Upper lobe of left lung (tissue), 6 donors: ENCODE data around the gene COL18A1. TPM values are rescaled to one million over a fixed set of nuclear protein-coding genes. Genes with fewer than 3 reads are reported as not detected.
A peak's percentile ranks its signal among the peaks of the same experiment; 100 is the strongest.

Experiments
- ATAC-seq, 2 donors: fragments of 200-7000 bp; cut with Tn5 transposase; one replicate each; pipeline ENCODE4 v1.9.1; 2022; ENCODE audit warnings: mild to moderate bottlenecking in 2 of 2, moderate library complexity in 2 of 2; ENCODE audit not compliant: low FRiP score in 2 of 2
- DNase-seq, 2 donors: peaks; one replicate each; pipeline ENCODE4 v3.0.0-alpha.2; 2019 to 2020
- H3K27ac ChIP-seq, 4 donors: fragments of 200-600 bp; sonication (generic); one replicate each; pipeline ENCODE4 v1.5.1; 2016 to 2019
- H3K27me3 ChIP-seq, 4 donors: fragments of 200-600 bp; sonication (generic); one replicate each; pipeline ENCODE4 v1.5.1; 2017 to 2019
- H3K36me3 ChIP-seq, 4 donors: fragments of 200-600 bp; sonication (generic); one replicate each; pipeline ENCODE4 v1.5.1; 2016 to 2019
- H3K4me1 ChIP-seq, 4 donors: fragments of 200-600 bp; sonication (generic); one replicate each; pipeline ENCODE4 v1.5.1; 2018 to 2019
- H3K4me3 ChIP-seq, 4 donors: fragments of 200-600 bp; sonication (generic); one replicate each; pipeline ENCODE4 v1.5.1; 2017 to 2019; ENCODE audit warnings: mild to moderate bottlenecking in 2 of 4, moderate library complexity in 1 of 4
- H3K9me3 ChIP-seq, 4 donors: fragments of 200-600 bp; sonication (generic); one replicate each; pipeline ENCODE4 v1.5.1; 2018 to 2019
- CTCF ChIP-seq, 6 experiments: fragments of 450-650 bp in 4 of 6; fragments of 200-600 bp in 2 of 6; sonication (generic) in 2 of 6; IDR thresholded peaks; one replicate each; pipeline ENCODE4 v1.5.1; 2016 to 2019; ENCODE audit warnings: antibody characterized with exemption in 6 of 6
- EP300 ChIP-seq, 4 donors: sonication (generic); formaldehyde crosslinking; IDR thresholded peaks; one replicate each; pipeline ENCODE4 v1.5.1; 2017; ENCODE audit warnings: antibody characterized with exemption in 4 of 4, control low read depth in 2 of 4
- POLR2A ChIP-seq, 4 donors: fragments of 450-650 bp; IDR thresholded peaks; one replicate each; pipeline ENCODE4 v1.5.1; 2016 to 2017; ENCODE audit warnings: antibody characterized with exemption in 4 of 4, mild to moderate bottlenecking in 2 of 4
- POLR2AphosphoS5 ChIP-seq, 2 donors: sonication (generic); formaldehyde crosslinking; IDR thresholded peaks; one replicate each; pipeline ENCODE4 v1.5.1; 2017; ENCODE audit warnings: antibody characterized with exemption in 2 of 2
- whole genome bisulfite sequencing, 2 donors: methylation state at CpG; one replicate each; pipeline ENCODE4 v1.1.5; 2017 to 2018; 5-methylcytosine and 5-hydroxymethylcytosine counted together
- total RNA-seq, 6 donors: library from RNA; depleted of rRNA in 4 of 6; stranded (reverse); fragments of >200 nt in 4 of 6; gene quantifications; one replicate each; pipeline versions ENCODE4 v1.1.0 to v1.2.1, GENCODE V29; 2016 to 2021
- donor health status: DM: no; HTN: no; CAD: no; lungs with moderate emphysema.
- donor health status: DM: no; HTN: yes; CAD: no; lungs with severe emphysema.

Gene COL18A1
- total RNA-seq, 6 donors from 2014 or later: 34.5 to 138 (median 70.5) TPM

DNA sequence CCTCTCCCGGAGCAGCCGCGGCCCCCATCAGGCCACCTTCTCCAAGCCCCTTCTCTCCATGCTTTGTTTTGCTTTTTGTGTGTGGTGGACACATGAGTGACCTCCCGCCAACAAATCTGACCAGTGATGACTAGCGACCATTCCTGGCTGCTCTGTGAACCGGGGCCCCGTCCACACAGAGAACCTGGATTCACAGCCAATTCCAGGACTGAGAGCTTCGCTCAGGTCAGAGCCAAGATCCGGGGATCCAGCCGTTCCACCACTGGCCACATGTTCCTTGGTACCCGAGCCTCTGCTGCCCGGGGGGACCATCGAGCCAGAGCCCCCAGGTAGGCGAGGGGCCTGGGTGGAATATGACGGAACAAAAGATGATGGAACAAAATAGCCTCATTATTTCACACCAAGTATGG, 46.7 kb upstream of the COL18A1 start:
- Histone ChIP-seq H3K4me3 (no peak overlapping the region), H3K4me1 (peaks cover 0 to 5% (median 4%) of the 10 kb centered on the region in 4 donors), H3K27me3 (no peaks in the 10 kb centered on the region), H3K36me3 (no peaks in the 10 kb centered on the region), H3K9me3 (no peaks in the 10 kb centered on the region), H3K27ac (peak overlapping the region in 1 of 4 donors; percentile 48)
- WGBS, 2 donors: 95 to 96% methylated on average over 15 of the region's 15 CpGs
- ATAC-seq: no peak
- peak in 1 of 2 donors; percentile 30 for DNase-seq
- TF ChIP-seq CTCF (IDR thresholded peaks at IDR 0.05) (no peak), EP300 (IDR thresholded peaks at IDR 0.05) (no peak), POLR2AphosphoS5 (IDR thresholded peaks at IDR 0.05) (no peak), POLR2A (IDR thresholded peaks at IDR 0.05) (no peak)

- DNase-seq (peak in 1 of 2 donors; percentile 41), ATAC-seq (no peak)
- H3K9me3 ChIP-seq: no peaks in the 10 kb centered on the region
- TF ChIP-seq POLR2AphosphoS5 (IDR thresholded peaks at IDR 0.05): no peak
- TF ChIP-seq CTCF (IDR thresholded peaks at IDR 0.05): no peak
- TF ChIP-seq EP300 (IDR thresholded peaks at IDR 0.05): no peak
- no peak for TF ChIP-seq POLR2A (IDR thresholded peaks at IDR 0.05)
- no peak overlapping the region for H3K27ac ChIP-seq
- H3K27me3 ChIP-seq: no peaks in the 10 kb centered on the region
- no peak overlapping the region for H3K4me3 ChIP-seq
- peaks cover 4 to 10% (median 7%) of the 10 kb centered on the region in 4 donors for H3K4me1 ChIP-seq
- WGBS, 2 donors: 95 to 96% methylated on average over 11 to 13 of the region's 13 CpGs
- no peaks in the 10 kb centered on the region for H3K36me3 ChIP-seq
Measured at GRCh38 chr21:45358711-45359310, 46.2 kb upstream of the COL18A1 start.

DNA sequence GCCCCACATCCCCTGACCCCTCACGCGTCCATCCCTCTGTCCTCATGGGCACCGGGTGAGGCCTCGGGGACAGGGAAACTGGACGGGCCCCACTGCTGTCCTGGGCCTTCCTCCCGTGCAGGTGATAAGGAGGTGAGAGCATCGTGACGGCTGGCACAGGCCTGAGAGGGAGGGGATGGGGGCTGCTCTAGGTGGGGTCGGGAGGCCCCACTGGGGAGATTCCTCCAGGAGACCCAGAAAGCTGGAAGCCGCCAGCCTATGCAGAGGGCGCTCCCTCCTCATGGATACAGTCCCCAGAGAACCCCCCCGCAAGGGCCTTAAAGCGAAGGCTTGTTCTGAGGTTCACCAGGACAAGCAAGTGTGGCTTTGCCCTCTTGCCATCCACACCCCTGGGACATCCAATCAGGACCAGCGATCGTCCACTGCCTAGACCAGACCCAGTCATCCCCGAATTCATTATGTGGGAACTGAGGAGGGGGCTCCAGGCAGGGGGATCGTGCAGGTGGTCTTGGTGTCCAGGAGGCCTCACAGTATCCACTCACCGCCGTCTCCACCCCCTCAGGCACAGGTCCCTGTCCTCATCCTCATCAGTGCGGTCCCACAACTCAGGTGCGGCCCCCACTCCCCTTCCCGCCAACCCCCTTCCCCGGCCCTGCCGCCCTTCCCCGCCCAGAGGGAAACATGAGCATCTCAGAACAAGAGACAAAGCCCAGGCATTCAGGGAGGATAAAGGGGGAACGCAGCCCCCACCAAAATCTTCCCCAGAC, 45.3 kb upstream of the COL18A1 start:
- WGBS, 2 donors: 86 to 91% methylated on average over 11 to 26 of the region's 26 CpGs
- Histone ChIP-seq H3K36me3 (no peaks in the 10 kb centered on the region), H3K9me3 (no peaks in the 10 kb centered on the region), H3K27me3 (no peaks in the 10 kb centered on the region), H3K4me1 (peaks cover 11 to 16% (median 14%) of the 10 kb centered on the region in 4 donors), H3K4me3 (no peak overlapping the region), H3K27ac (no peak overlapping the region)
- ATAC-seq (no peak), DNase-seq (no peak)
- TF ChIP-seq EP300 (IDR thresholded peaks at IDR 0.05) (no peak), POLR2AphosphoS5 (IDR thresholded peaks at IDR 0.05) (no peak), CTCF (IDR thresholded peaks at IDR 0.05) (no peak), POLR2A (IDR thresholded peaks at IDR 0.05) (no peak)

- Histone ChIP-seq H3K27ac (no peak overlapping the region), H3K4me3 (no peak overlapping the region), H3K4me1 (peaks cover 14 to 22% (median 19%) of the 10 kb centered on the region in 4 donors), H3K27me3 (no peaks in the 10 kb centered on the region), H3K36me3 (no peaks in the 10 kb centered on the region), H3K9me3 (no peaks in the 10 kb centered on the region)
- no peak for ATAC-seq
- no peak for DNase-seq
- TF ChIP-seq POLR2AphosphoS5 (IDR thresholded peaks at IDR 0.05): no peak
- WGBS, 2 donors: 73 to 81% methylated on average over 17 to 28 of the region's 29 CpGs
Measured at GRCh38 chr21:45361033-45361997, 43.6 kb upstream of the COL18A1 start.
